CD4-positive, alpha-beta T cell treated with Interleukin-6 at 100 ng/mL for 8 hours (primary cell): ENCODE results near the gene SETD6.

Experiments
- DNase-seq: peaks from one replicate; pipeline ENCODE4 v3.0.0-alpha.2; 2020; ENCODE audit warnings: mixed read lengths, low spot score

SETD6 gene

GRCh38 chr16:58507963-58508670, 7.2 kb upstream of the SETD6 start:
- DNase-seq = no peak

- no peak for DNase-seq
These were observed 6.6 kb upstream of the SETD6 start for GRCh38 chr16:58508671-58509251.

GRCh38 chr16:58509256-58510096, 5.8 kb upstream of the SETD6 start:
- no peak for DNase-seq

- no peak for DNase-seq
These were observed 5.1 kb upstream of the SETD6 start for GRCh38 chr16:58510097-58510775.

- no peak for DNase-seq
These were observed 4.3 kb upstream of the SETD6 start for GRCh38 chr16:58510776-58511628.

- DNase-seq = peak; percentile 79
These were observed 3.1 kb upstream of the SETD6 start for GRCh38 chr16:58511933-58512815.

GRCh38 chr16:58513874-58514273, 1.4 kb upstream of the SETD6 start:
- DNase-seq = no peak

- peak; percentile 29 for DNase-seq
These were observed 802 bp downstream of the SETD6 start for GRCh38 chr16:58515871-58516767.

- no peak for DNase-seq
These were observed 1.4 kb downstream of the SETD6 start for GRCh38 chr16:58516768-58517107.

GRCh38 chr16:58518083-58518979, 3.0 kb downstream of the SETD6 start:
- no peak for DNase-seq

GRCh38 chr16:58518980-58519368, 3.7 kb downstream of the SETD6 start:
- no peak for DNase-seq

- no peak for DNase-seq
These were observed 4.4 kb downstream of the SETD6 start for GRCh38 chr16:58519707-58520106.

GRCh38 chr16:58530179-58530578, 14.9 kb downstream of the SETD6 start:
- no peak for DNase-seq

GRCh38 chr16:58532414-58532813, 17.1 kb downstream of the SETD6 start:
- no peak for DNase-seq

- DNase-seq = no peak
These were observed 18.6 kb downstream of the SETD6 start for GRCh38 chr16:58533751-58534470.

- no peak for DNase-seq
These were observed 19.8 kb downstream of the SETD6 start for GRCh38 chr16:58535100-58535499.

GRCh38 chr16:58536278-58536677, 21.0 kb downstream of the SETD6 start:
- DNase-seq = no peak
